SJSA1 (cell line): ENCODE measurements around the gene PLA2G2F. TPM values are rescaled to one million over a fixed set of nuclear protein-coding genes. Genes with fewer than 3 reads are reported as not detected.

Source experiments
- DNase-seq, 2 experiments: peaks; one replicate each; pipeline ENCODE4 v3.0.0-alpha.2; 2015 to 2020; ENCODE audit warnings: low spot score in 2 of 2, low read depth in 1 of 2
- H3K27ac ChIP-seq: fragments of 250-450 bp; sonication (Bioruptor Pico); 2 replicates; pipeline ENCODE4 v1.5.1; 2020; ENCODE audit warnings: mild to moderate bottlenecking, moderate library complexity
- H3K27me3 ChIP-seq: fragments of 250-450 bp; sonication (Bioruptor Pico); replicated peaks from 2 replicates; pipeline ENCODE4 v1.5.1; 2020; ENCODE audit warnings: mild to moderate bottlenecking, moderate library complexity
- H3K36me3 ChIP-seq: fragments of 250-450 bp; sonication (Bioruptor Pico); 2 replicates; pipeline ENCODE4 v1.5.1; 2020; ENCODE audit warnings: mild to moderate bottlenecking
- H3K4me1 ChIP-seq: fragments of 250-450 bp; sonication (Bioruptor Pico); replicated peaks from 2 replicates; pipeline ENCODE4 v1.6.1; 2021; ENCODE audit warnings: mild to moderate bottlenecking
- H3K4me3 ChIP-seq: fragments of 250-450 bp; sonication (Bioruptor Pico); 2 replicates; pipeline ENCODE4 v1.5.1; 2020; ENCODE audit warnings: mild to moderate bottlenecking
- H3K9me3 ChIP-seq: fragments of 250-450 bp; sonication (Bioruptor Pico); replicated peaks from 2 replicates; pipeline ENCODE4 v1.5.1; 2020; ENCODE audit warnings: mild to moderate bottlenecking
- total RNA-seq: library from RNA; depleted of rRNA; stranded (reverse); fragments of >200 nt; shearing (Covaris generic); gene quantifications from 2 replicates; pipeline ENCODE4 v1.2.3, GENCODE V29; 2014; rRNA removed

The PLA2G2F gene
- not detected in 2 replicates for total RNA-seq

GRCh38 chr1:20138961-20139550 lies at the start of gene PLA2G2F:
TSS of gene PLA2G2F (plus strand) at chr1:20139323. CDS start at chr1:20139428, 105 bp downstream.
- H3K4me1 ChIP-seq: no peaks in the 10 kb centered on the region
- H3K27ac ChIP-seq: no peak within 1 kb of the TSS
- no peaks in the 10 kb centered on the region for H3K36me3 ChIP-seq
- no peak within 1 kb of the TSS for H3K4me3 ChIP-seq
- no peak for DNase-seq
- H3K27me3 ChIP-seq: no peaks in the 10 kb centered on the region; the same call in 1 of the 2 replicates
- H3K9me3 ChIP-seq: no peaks in the 10 kb centered on the region

GRCh38 chr1:20089328-20090077 lies 49.6 kb upstream of the PLA2G2F start:
- H3K9me3 ChIP-seq: no peaks in the 10 kb centered on the region
- H3K36me3 ChIP-seq: no peaks in the 10 kb centered on the region
- no peak for DNase-seq
- no peak overlapping the region for H3K4me3 ChIP-seq
- 0 out of 2 replicates have a peak, but pooled peaks cover 4% of the 10 kb centered on the region for H3K27me3 ChIP-seq
- no peak overlapping the region for H3K27ac ChIP-seq
- no peaks in the 10 kb centered on the region for H3K4me1 ChIP-seq

GRCh38 chr1:20090119-20090518 lies 49.0 kb upstream of the PLA2G2F start:
- Histone ChIP-seq H3K27me3 (peaks cover 10% of the 10 kb centered on the region; the same call in 1 of the 2 replicates), H3K4me1 (no peaks in the 10 kb centered on the region), H3K36me3 (no peaks in the 10 kb centered on the region)

GRCh38 chr1:20090641-20091040 lies 48.5 kb upstream of the PLA2G2F start:
- peaks cover 10% of the 10 kb centered on the region; the same call in 1 of the 2 replicates for H3K27me3 ChIP-seq
- DNase-seq: no peak
- no peaks in the 10 kb centered on the region for H3K4me1 ChIP-seq
- no peaks in the 10 kb centered on the region for H3K36me3 ChIP-seq
- H3K9me3 ChIP-seq: no peaks in the 10 kb centered on the region
- no peak overlapping the region for H3K4me3 ChIP-seq
- H3K27ac ChIP-seq: no peak overlapping the region

More at GRCh38 chr1:20090119-20090518, 49.0 kb upstream of the PLA2G2F start:
- H3K4me3 ChIP-seq: no peak overlapping the region
- no peak overlapping the region for H3K27ac ChIP-seq
- no peak for DNase-seq
- H3K9me3 ChIP-seq: no peaks in the 10 kb centered on the region

- no peak for DNase-seq
- Histone ChIP-seq H3K36me3 (no peaks in the 10 kb centered on the region), H3K4me3 (no peak overlapping the region), H3K4me1 (no peaks in the 10 kb centered on the region), H3K9me3 (no peaks in the 10 kb centered on the region; the same call in 1 of the 2 replicates), H3K27me3 (peaks cover 10% of the 10 kb centered on the region; the same call in 1 of the 2 replicates), H3K27ac (no peak overlapping the region)
These were observed 45.8 kb upstream of the PLA2G2F start for GRCh38 chr1:20093303-20093702.

- Histone ChIP-seq H3K4me1 (no peaks in the 10 kb centered on the region), H3K27me3 (peaks cover 10% of the 10 kb centered on the region; the same call in 1 of the 2 replicates)
- no peak for DNase-seq
These were observed 45.2 kb upstream of the PLA2G2F start for GRCh38 chr1:20093940-20094391.

GRCh38 chr1:20095564-20096434 lies 43.3 kb upstream of the PLA2G2F start:
- no peaks in the 10 kb centered on the region for H3K4me1 ChIP-seq
- no peak for DNase-seq
- no peak overlapping the region for H3K4me3 ChIP-seq
- H3K27ac ChIP-seq: no peak overlapping the region
- peaks cover 10% of the 10 kb centered on the region; the same call in 1 of the 2 replicates for H3K27me3 ChIP-seq
- H3K36me3 ChIP-seq: no peaks in the 10 kb centered on the region
- H3K9me3 ChIP-seq: no peaks in the 10 kb centered on the region; the same call in 1 of the 2 replicates

More at GRCh38 chr1:20093940-20094391, 45.2 kb upstream of the PLA2G2F start:
- no peaks in the 10 kb centered on the region for H3K36me3 ChIP-seq
- H3K4me3 ChIP-seq: no peak overlapping the region
- H3K9me3 ChIP-seq: no peaks in the 10 kb centered on the region; the same call in 1 of the 2 replicates
- no peak overlapping the region for H3K27ac ChIP-seq

GRCh38 chr1:20096840-20097447 lies 42.2 kb upstream of the PLA2G2F start:
- H3K27me3 ChIP-seq: peaks cover 7% of the 10 kb centered on the region; the same call in 1 of the 2 replicates
- H3K4me1 ChIP-seq: no peaks in the 10 kb centered on the region
- H3K27ac ChIP-seq: no peak overlapping the region
- DNase-seq: no peak
- no peaks in the 10 kb centered on the region; the same call in 1 of the 2 replicates for H3K9me3 ChIP-seq
- no peak overlapping the region for H3K4me3 ChIP-seq
- no peaks in the 10 kb centered on the region for H3K36me3 ChIP-seq

GRCh38 chr1:20099533-20099932 lies 39.6 kb upstream of the PLA2G2F start:
- H3K36me3 ChIP-seq: no peaks in the 10 kb centered on the region
- H3K27me3 ChIP-seq: peaks cover 5% of the 10 kb centered on the region; the same call in 1 of the 2 replicates
- no peak overlapping the region for H3K27ac ChIP-seq
- H3K4me1 ChIP-seq: no peaks in the 10 kb centered on the region
- no peaks in the 10 kb centered on the region; the same call in 1 of the 2 replicates for H3K9me3 ChIP-seq
- no peak overlapping the region for H3K4me3 ChIP-seq
- DNase-seq: no peak

GRCh38 chr1:20100632-20101355 lies 38.3 kb upstream of the PLA2G2F start:
- no peaks in the 10 kb centered on the region for H3K4me1 ChIP-seq
- DNase-seq: peak in 1 of 2 experiments; percentile 11
- H3K27ac ChIP-seq: no peak overlapping the region
- no peaks in the 10 kb centered on the region; the same call in 1 of the 2 replicates for H3K9me3 ChIP-seq
- no peaks in the 10 kb centered on the region for H3K36me3 ChIP-seq
- H3K27me3 ChIP-seq: no peaks in the 10 kb centered on the region
- no peak overlapping the region for H3K4me3 ChIP-seq

- Histone ChIP-seq H3K27ac (no peak overlapping the region), H3K4me1 (no peaks in the 10 kb centered on the region), H3K4me3 (no peak overlapping the region), H3K9me3 (no peaks in the 10 kb centered on the region), H3K36me3 (no peaks in the 10 kb centered on the region), H3K27me3 (no peaks in the 10 kb centered on the region; the same call in 1 of the 2 replicates)
- DNase-seq: no peak
These were observed 36.2 kb upstream of the PLA2G2F start for GRCh38 chr1:20102875-20103274.

- Histone ChIP-seq H3K27ac (no peak overlapping the region), H3K4me3 (no peak overlapping the region), H3K9me3 (no peaks in the 10 kb centered on the region), H3K36me3 (no peaks in the 10 kb centered on the region), H3K4me1 (no peaks in the 10 kb centered on the region), H3K27me3 (no peaks in the 10 kb centered on the region; the same call in 1 of the 2 replicates)
- no peak for DNase-seq
These were observed 33.3 kb upstream of the PLA2G2F start for GRCh38 chr1:20105856-20106255.
